Prostate gland (tissue), 2 donors: ENCODE measurements around the gene CCDC88B.

Source experiments
- POLR2AphosphoS5 ChIP-seq: sonication (generic); formaldehyde crosslinking; IDR thresholded peaks from one replicate; pipeline ENCODE4 v1.6.1; 2017; ENCODE audit warnings: antibody characterized with exemption
- TF ChIP-seq, protein P1 (sequence below), 4 experiments: fragments of 200-600 bp in 2 of 4; fragments of 450-650 bp in 2 of 4; sonication (generic) in 2 of 4; IDR thresholded peaks; 1 replicate in 3 of 4; 2 replicates in 1 of 4; pipeline ENCODE4 v1.5.1; 2016 to 2019; ENCODE audit warnings: antibody characterized with exemption in 4 of 4, mild to moderate bottlenecking in 2 of 4, moderate library complexity in 2 of 4

DNA sequence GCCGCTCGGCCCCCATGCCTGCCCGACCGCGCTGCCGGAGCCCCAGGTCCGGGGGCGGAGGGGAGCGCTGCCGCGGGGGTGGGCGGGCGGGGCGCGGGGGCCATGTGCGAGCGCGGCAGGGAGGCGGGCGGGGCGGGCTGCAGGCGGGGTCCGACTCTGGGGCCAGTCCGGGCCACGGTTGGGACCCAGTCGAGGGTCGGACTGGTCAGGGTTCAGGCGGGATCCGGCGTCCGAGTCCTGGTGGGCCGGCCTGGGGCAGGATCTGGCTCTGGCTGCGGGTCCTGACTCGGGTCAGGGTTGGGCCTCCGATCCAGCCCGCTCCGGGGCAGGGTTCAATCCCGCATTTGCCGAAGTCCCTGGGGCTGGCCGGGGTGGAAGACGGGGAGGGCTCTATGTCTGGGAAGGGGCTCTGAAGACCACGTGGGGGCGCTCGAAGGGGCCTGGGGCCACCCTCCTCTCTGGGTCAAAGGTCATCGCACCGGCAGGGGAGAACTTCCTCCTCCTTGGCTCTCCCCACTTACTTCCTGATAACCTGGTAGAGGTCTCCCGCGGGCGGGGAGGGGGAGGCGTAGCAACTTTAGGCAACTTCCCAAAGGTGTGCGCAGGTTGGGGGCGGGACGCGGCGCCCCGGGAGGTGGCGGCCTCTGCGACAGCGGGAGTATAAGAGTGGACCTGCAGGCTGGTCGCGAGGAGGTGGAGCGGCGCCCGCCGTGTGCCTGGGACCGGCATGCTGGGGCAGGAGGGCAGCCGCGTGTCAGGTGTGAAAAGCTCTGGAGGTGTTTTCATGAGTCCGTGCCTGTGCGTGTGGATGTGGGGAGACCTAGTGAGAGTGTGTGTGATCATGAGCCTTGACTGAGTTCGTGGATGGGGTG lies 34.1 kb upstream of the CCDC88B start:
- TF ChIP-seq, protein P1, sequence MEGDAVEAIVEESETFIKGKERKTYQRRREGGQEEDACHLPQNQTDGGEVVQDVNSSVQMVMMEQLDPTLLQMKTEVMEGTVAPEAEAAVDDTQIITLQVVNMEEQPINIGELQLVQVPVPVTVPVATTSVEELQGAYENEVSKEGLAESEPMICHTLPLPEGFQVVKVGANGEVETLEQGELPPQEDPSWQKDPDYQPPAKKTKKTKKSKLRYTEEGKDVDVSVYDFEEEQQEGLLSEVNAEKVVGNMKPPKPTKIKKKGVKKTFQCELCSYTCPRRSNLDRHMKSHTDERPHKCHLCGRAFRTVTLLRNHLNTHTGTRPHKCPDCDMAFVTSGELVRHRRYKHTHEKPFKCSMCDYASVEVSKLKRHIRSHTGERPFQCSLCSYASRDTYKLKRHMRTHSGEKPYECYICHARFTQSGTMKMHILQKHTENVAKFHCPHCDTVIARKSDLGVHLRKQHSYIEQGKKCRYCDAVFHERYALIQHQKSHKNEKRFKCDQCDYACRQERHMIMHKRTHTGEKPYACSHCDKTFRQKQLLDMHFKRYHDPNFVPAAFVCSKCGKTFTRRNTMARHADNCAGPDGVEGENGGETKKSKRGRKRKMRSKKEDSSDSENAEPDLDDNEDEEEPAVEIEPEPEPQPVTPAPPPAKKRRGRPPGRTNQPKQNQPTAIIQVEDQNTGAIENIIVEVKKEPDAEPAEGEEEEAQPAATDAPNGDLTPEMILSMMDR (IDR thresholded peaks at IDR 0.05): peak in 2 of 4 experiments; percentile 38 to 40
- peak; percentile 41 for TF ChIP-seq POLR2AphosphoS5
